Erythroblast (primary cell): Measurements from ENCODE around the gene THYN1.

Experiments used
- GATA1 ChIP-seq: IDR thresholded peaks from 2 replicates; pipeline ENCODE4 v1.6.1; 2011; ENCODE audit warnings: low read depth, mild to moderate bottlenecking, control low read depth, low read length, moderate library complexity
- POLR2A ChIP-seq: IDR thresholded peaks from 2 replicates; pipeline ENCODE4 v1.6.1; 2011; ENCODE audit warnings: mild to moderate bottlenecking, low read length

- TF ChIP-seq POLR2A (no peak), GATA1 (no peak)
Observed at GRCh38 chr11:134207538-134208239, 45.5 kb downstream of the THYN1 start.
